GM12892 (cell line): Measurements from ENCODE around the gene ANKRD55.
"Not testable (repeated sequence)": the region's sequence is repeated elsewhere in the genome, so short reads cannot be mapped to it uniquely, and the experiment has no call there.

Source experiments
- DNase-seq: peaks from one replicate; pipeline ENCODE4 v3.0.0; 2011; ENCODE audit not compliant: insufficient read length
- FAIRE-seq: peaks from 2 replicates; lab custom pipeline; 2011; peaks lifted over from hg19 to GRCh38; lab: Jason Lieb, UNC
- POLR2A ChIP-seq: IDR thresholded peaks from 2 replicates; pipeline ENCODE4 v1.6.1; 2011; ENCODE audit warnings: low read depth, low read length, control low read depth
- POLR2AphosphoS5 ChIP-seq: IDR thresholded peaks from 2 replicates; pipeline ENCODE4 v1.6.1; 2011; ENCODE audit warnings: low read depth, low read length, control low read depth
- TAF1 ChIP-seq: IDR thresholded peaks from 2 replicates; pipeline ENCODE4 v1.6.1; 2011; ENCODE audit warnings: low read depth, mild to moderate bottlenecking, control low read depth, low read length, borderline replicate concordance

The ANKRD55 gene

DNA sequence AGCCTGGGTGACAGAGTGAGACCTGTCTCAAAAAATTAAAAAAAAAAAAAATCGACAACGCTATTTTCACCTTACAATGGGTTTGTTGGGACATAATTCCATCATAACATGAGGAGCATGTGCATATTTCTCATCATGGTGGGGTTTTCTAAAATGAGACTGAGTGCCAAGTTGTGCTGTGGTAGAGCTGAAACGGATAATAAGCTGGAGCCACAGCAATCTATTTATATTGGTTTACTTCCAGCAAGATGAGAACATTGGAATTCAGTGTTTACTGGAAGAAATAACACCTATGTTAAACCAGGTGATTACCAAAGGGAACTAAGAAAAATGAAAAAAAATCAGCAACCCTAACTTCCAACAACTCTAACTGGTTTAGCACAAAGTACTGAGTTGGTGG lies 136.1 kb downstream of the ANKRD55 start:
- TF ChIP-seq POLR2AphosphoS5: no peak
- no peak for TF ChIP-seq POLR2A
- no peak for TF ChIP-seq TAF1
- FAIRE-seq: no peak
- no peak for DNase-seq

DNA sequence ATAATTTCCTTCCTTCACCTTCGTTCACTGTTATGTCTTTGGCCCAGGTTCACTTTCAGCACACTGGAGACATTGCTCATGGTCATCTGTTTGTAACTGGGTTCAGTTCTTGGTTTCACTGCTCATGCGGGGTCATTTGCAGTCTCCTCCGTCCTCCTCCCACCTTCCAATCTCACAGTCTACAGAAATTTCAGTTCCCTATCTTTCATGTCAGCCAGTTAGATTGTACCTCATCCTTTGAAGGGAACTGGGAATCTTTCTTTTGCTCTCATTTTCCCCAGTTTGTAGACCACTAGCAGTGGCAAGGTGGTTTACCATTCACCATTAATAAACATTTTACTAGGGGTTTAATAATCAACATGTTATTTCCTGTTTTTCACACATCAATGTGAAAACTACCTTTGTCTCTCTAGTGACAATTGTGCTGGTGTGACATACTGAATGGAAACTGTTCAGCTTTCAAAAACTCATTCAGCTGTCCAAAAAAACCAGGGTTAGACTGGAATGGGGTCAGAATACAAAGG lies 137.5 kb downstream of the ANKRD55 start:
- DNase-seq (no peak), FAIRE-seq (no peak)

DNA sequence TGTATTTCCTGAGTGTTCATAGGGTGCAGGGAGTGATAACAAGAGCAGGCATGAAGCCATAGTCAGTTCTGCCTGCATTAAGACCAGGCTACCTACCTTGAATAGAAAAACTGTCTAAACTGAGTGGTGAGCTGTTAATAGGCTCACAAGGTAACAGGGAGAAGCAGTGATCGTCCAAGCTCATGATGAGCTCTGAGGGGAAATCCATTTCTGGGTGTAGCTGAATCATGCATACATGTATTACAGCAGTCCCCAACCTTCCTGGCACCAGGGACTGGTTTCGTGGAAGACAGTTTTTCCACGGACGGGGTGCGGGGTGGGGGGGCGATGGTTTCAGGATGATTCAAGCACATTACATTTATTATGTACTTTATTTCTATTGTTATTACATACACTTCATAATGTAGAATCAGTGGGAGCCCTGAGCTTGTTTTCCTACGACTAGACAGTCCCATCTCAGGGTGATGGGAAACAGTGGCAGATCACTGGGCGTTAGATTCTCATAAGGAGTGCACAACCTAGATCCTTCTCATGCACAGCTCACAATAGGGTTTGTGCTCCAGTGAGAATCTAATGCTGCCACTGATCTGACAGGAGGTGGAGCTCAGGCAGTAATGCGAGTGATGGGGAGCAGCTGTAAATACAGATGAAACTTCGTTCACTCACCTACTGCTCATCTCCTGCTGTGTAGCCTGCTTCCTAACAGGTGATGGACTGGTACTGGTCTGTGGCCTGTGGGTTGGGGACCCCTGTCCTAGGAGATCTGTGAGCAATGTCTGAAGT lies 138.4 kb downstream of the ANKRD55 start:
- no peak for TF ChIP-seq POLR2AphosphoS5
- TF ChIP-seq TAF1: no peak
- TF ChIP-seq POLR2A: no peak
- DNase-seq (no peak), FAIRE-seq (no peak)

More for the DNA sequence above, 137.5 kb downstream of the ANKRD55 start:
- TF ChIP-seq POLR2A (no peak), POLR2AphosphoS5 (no peak), TAF1 (no peak)

DNA sequence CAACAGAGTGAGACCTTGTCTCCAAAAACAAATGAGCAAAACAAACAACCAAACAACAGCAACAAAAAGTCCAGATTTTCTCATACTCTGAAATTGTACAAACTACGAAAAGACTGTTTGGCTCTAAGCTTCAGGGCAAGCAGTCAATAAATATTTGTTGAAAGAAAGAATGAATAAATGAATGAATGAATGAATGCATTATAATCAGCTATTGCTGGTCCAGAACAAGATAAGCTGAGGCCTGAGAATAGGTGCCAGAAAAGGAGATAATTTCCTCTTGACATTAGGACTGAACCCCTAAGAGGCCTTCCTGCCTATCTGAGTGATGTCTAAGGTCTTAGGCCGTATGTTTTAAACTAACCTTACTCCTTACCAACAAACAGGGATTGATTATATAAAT lies 139.2 kb downstream of the ANKRD55 start:
- TF ChIP-seq POLR2AphosphoS5 (no peak), POLR2A (no peak), TAF1 (no peak)
- FAIRE-seq: no peak
- DNase-seq: no peak

DNA sequence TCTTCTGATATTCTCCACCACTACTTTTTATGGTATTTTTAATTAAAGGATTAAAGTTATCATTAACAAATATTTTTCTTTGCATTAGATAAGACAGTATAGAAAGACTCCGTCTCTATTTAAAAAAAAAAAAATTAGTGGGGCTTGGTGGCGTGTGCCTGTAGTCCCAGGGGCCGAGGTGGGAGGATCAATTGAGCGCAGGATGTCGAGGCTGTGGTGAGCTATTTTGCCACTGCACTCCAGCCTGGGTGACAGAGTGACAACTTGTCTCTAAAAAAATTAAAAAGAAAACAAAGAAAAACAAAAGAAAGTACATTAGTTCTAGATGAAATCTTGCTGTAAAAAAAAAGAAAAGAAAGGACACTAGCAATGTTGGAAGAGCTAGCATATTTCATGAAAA lies 141.0 kb downstream of the ANKRD55 start:
- FAIRE-seq (no peak), DNase-seq (no peak)
- no peak for TF ChIP-seq POLR2A
- TF ChIP-seq POLR2AphosphoS5: no peak
- no peak for TF ChIP-seq TAF1

DNA sequence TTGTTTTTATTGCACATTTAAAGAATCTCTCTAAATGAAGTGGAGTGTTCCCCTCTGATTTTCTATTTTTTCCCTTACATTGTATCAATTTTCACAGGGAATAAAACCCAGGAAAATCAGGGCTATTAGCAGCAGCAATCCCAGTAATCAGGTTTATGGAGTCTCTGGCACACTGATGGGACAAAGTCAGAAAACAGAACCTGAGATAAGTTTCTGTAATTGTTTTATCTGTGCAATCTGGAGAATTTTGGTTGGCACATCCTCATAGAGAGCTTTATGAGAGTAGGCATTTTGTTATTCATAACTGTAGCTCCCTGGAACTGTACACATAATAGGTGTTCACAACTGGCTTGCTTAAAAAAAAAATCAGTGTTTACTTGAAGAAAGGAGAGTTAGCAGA lies 141.5 kb downstream of the ANKRD55 start:
- DNase-seq (no peak), FAIRE-seq (no peak)
- TF ChIP-seq TAF1: no peak
- TF ChIP-seq POLR2AphosphoS5: no peak
- TF ChIP-seq POLR2A: no peak

DNA sequence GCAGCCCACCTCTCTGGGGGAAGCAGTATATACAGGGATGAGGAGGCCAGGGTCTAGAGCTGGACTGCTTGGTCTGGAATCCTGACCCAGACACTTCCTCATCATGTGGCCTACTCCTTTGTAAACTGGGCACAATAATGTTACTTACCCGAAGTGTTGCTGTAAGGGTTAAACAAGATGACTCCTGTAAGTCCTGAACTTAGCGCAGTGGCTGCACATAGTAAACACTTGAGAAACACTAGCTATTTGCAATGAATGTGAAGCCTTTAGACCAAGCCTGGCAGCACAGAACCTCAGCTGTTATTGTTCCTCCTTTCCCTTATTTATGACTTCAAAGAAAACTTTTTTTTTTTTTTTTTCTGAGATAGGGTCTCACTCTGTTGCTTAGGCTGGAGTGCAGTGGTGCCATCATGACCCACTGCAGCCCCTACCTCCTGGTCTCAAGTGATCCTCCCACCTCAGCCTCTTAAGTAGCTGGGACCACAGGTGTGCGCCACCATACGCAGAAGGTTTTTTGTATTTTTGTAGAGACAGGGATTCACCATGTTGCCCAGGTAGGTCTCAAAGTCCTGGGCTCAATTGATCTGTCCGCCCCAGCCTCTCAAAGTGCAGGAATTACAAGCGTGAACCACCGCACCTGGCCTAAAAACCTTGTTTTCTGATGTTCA lies 142.2 kb downstream of the ANKRD55 start:
- TF ChIP-seq TAF1: no peak
- TF ChIP-seq POLR2AphosphoS5: no peak
- no peak for TF ChIP-seq POLR2A
- no peak for DNase-seq
- FAIRE-seq: no peak

DNA sequence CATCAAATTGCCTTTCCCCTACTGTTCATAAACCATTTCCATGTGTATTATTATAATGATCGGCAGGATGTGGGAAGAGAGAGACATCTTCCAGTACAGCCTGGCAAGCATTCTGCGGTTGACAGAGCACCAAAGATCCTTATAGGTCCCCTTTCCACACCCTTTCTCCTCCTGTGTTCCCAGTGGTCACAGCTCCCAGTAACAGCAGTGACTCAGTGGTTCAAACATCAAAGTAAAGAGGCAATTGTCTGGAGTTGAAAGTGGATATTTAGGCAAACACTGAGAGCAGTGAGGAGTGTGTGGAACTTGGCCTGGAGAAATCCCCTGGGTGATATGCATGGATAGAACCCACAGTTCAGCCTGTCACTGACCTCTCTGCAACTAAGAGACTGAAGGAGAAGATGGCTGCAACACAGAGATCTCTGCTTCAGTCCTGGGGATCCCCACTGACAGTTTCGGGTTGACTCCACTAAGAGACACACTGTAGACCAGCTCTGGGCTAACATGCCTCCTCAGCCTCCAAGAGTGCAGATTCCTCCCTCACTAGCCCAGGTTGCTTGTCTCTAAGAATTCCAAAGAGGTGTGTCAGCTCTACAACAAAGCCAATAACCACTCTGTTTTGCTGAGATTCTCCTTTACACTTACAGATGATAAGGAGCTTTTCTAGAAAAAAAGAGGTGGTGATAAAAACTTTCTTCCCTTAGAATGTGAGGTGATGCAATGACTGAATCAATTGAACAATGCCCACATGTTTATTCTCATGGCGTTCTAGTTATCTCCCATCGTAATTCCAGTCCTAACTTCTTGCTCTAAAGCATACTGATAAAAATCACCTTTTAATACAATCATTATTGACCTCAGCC lies 143.9 kb downstream of the ANKRD55 start:
- DNase-seq: peak; percentile 37
- TF ChIP-seq TAF1 (no peak), POLR2AphosphoS5 (no peak), POLR2A (no peak)
- FAIRE-seq: peak; percentile 78

DNA sequence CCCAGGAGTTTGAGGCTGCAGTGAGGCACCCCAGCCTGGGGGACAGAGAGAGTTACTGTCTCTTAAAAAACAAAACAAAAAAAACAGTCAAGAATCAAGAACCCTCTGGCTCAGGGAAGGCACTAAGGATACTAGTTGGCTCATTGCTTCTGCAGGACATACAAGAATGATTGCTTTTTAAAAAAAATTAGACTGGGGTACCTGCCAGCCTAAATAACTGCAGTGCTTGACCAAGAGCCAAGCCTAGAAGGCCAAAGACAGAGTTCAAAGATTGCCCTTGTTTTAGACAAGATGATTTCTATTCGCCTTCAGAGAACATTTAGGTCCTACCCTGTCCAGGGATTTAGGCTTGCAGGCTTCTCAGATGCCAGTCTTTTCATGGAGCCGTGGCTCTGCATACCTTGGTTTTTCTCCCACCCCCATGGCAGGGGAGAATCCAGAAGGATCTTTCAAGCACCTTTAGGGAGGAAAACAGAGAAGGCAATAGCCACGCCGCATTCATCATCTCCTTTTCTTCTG lies 144.6 kb downstream of the ANKRD55 start:
- DNase-seq: no peak
- no peak for FAIRE-seq
- TF ChIP-seq TAF1 (no peak), POLR2A (no peak), POLR2AphosphoS5 (no peak)

DNA sequence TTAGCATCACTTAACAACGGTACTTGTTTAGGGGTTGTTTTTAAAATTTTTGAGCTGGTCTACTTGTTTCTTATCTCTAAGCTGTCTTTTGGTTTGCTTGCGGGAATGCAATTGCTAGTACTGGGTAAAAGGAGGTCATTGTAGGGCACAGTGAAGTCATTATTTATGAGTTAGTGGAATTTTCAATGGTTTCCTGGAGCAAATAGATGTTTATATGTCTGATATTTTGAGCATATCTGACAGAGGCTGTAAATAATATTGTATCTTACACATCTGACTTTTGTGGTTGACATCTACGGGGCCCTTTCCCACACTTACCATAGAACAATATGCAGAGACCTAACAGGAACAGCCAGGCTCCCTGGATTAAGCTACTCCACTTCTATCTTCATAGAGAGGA lies 147.9 kb downstream of the ANKRD55 start:
- TF ChIP-seq TAF1 (no peak), POLR2AphosphoS5 (no peak), POLR2A (no peak)
- FAIRE-seq: no peak
- DNase-seq: no peak

DNA sequence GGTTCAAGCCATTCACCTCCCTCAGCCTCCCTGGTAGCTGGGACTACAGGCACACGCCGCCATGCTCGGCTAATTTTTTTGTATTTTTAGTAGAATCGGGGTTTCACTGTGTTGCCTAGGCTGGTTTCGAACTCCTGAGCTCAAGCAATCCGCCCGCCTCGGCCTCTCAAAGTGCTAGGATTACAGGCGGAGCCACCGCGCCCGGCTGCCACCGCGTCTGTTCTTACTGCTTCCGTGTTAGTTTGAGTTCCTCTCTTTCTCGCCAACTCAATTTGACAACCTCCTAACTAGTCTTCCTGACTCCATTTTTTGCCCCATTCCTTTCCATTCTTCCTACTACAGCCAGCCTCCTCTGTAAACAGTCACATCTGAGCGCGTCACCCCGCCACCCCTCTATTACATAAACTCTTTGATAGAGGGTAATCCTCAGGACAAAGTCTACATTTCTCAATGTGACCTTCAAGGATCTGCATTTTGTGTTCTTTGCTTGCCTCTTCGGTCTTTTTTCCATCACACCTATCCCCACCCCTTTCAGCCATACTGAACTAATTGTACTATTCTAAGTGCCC lies 149.8 kb downstream of the ANKRD55 start:
- no peak for FAIRE-seq
- no peak for DNase-seq
- TF ChIP-seq POLR2A (no peak), POLR2AphosphoS5 (no peak), TAF1 (no peak)

DNA sequence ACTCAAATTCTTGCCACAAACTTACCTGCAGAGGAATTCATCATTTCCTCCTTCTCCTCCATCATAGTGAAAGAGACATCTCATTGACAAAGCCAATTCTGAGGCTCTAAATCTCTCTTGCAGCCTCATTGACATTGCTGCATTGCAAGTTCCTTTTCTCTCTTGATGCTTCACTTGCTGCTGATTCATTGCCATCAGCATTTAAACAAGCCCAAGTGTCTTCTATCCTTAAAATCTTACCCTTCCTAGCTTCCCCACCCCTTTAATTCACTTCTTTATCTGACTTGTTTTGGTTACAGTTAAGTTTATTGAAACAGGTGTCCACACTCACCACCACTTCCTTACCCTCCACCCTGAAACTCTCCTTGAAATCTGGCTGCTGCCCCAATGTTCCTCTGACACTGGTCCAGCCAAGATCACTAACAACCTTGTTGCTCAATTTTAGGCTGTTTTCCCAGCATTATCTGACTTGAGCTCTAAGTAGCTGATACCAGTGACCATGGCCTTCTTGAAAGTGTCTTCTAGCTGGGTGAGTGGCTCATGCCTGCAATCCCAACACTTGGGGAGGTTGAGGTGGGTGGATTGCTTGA lies 152.0 kb downstream of the ANKRD55 start:
- FAIRE-seq, DNase-seq: not testable (repeated sequence)
